Progenitor cell of endocrine pancreas (in vitro differentiated cells): ENCODE data around the gene TACO1. TPM values are rescaled to one million over a fixed set of nuclear protein-coding genes. Genes with fewer than 3 reads are reported as not detected.

Source experiments
- DNase-seq: peaks from one replicate; pipeline ENCODE4 v3.0.0; 2021; ENCODE audit warnings: low spot score; ENCODE audit not compliant: unreplicated experiment
- H3K27ac Mint-ChIP-seq: 2 replicates; pipeline ENCODE4 v1.8.0; 2021; ENCODE audit warnings: mild to moderate bottlenecking, moderate library complexity, mixed read lengths
- H3K27me3 Mint-ChIP-seq: 2 replicates; pipeline ENCODE4 v1.8.0; 2021; ENCODE audit warnings: mixed read lengths
- H3K36me3 Mint-ChIP-seq: 2 replicates; pipeline ENCODE4 v1.8.0; 2022; ENCODE audit warnings: mixed read lengths; ENCODE audit not compliant: insufficient read depth
- H3K4me1 Mint-ChIP-seq: 2 replicates; pipeline ENCODE4 v1.8.0; 2021; ENCODE audit warnings: low read depth, mixed read lengths
- H3K4me3 Mint-ChIP-seq: 2 replicates; pipeline ENCODE4 v1.8.0; 2021; ENCODE audit warnings: low read depth, mild to moderate bottlenecking, moderate library complexity, mixed read lengths
- H3K9me3 Mint-ChIP-seq: 2 replicates; pipeline ENCODE4 v1.8.0; 2021; ENCODE audit warnings: low read depth, mixed read lengths
- CTCF ChIP-seq: fragments of 200-600 bp; sonication (generic); IDR thresholded peaks from one replicate; pipeline ENCODE4 v1.5.0; 2021; ENCODE audit warnings: antibody characterized with exemption, mild to moderate bottlenecking; ENCODE audit not compliant: unreplicated experiment
- total RNA-seq: library from RNA; stranded (reverse); gene quantifications from 2 replicates; pipeline ENCODE4 v1.2.1, GENCODE V29; 2021

TACO1 gene
- total RNA-seq, 1 donor from 2014 or later, result 19.2 TPM

- Mint-ChIP-seq H3K4me1 (no peaks in the 10 kb centered on the region), H3K27me3 (no peaks in the 10 kb centered on the region), H3K36me3 (peaks cover 2% of the 10 kb centered on the region), H3K9me3 (no peaks in the 10 kb centered on the region), H3K27ac (no peak overlapping the region), H3K4me3 (no peak overlapping the region)
- no peak for DNase-seq
- no peak for TF ChIP-seq CTCF
These were observed 28.9 kb upstream of the TACO1 start for GRCh38 chr17:63571632-63572310.

GRCh38 chr17:63573634-63574033 is 27.1 kb upstream of the TACO1 start:
- Mint-ChIP-seq H3K27ac (no peak overlapping the region), H3K4me1 (peaks cover 6% of the 10 kb centered on the region), H3K9me3 (no peaks in the 10 kb centered on the region), H3K4me3 (no peak overlapping the region), H3K27me3 (no peaks in the 10 kb centered on the region), H3K36me3 (peaks cover 2% of the 10 kb centered on the region)
- TF ChIP-seq CTCF, result peak; percentile 54
- DNase-seq, result no peak

- no peaks in the 10 kb centered on the region for H3K9me3 Mint-ChIP-seq
- H3K4me1 Mint-ChIP-seq, result peaks cover 35% of the 10 kb centered on the region
- H3K36me3 Mint-ChIP-seq, result peaks cover 16% of the 10 kb centered on the region
- TF ChIP-seq CTCF, result no peak
- no peak for DNase-seq
- H3K4me3 Mint-ChIP-seq, result no peak overlapping the region
- no peaks in the 10 kb centered on the region for H3K27me3 Mint-ChIP-seq
- peak overlapping the region; percentile 91 for H3K27ac Mint-ChIP-seq
These were observed 22.5 kb upstream of the TACO1 start for GRCh38 chr17:63578027-63578768.

GRCh38 chr17:63578769-63579111 is 22.0 kb upstream of the TACO1 start:
- TF ChIP-seq CTCF, result no peak
- no peak overlapping the region for H3K4me3 Mint-ChIP-seq
- H3K27ac Mint-ChIP-seq, result peak overlapping the region; percentile 91
- peaks cover 36% of the 10 kb centered on the region for H3K4me1 Mint-ChIP-seq
- no peaks in the 10 kb centered on the region for H3K27me3 Mint-ChIP-seq
- H3K9me3 Mint-ChIP-seq, result no peaks in the 10 kb centered on the region
- peaks cover 17% of the 10 kb centered on the region for H3K36me3 Mint-ChIP-seq
- no peak for DNase-seq

GRCh38 chr17:63579633-63580032 is 21.1 kb upstream of the TACO1 start:
- Mint-ChIP-seq H3K4me1 (peaks cover 36% of the 10 kb centered on the region), H3K9me3 (no peaks in the 10 kb centered on the region), H3K27me3 (no peaks in the 10 kb centered on the region), H3K27ac (peak overlapping the region; percentile 91), H3K4me3 (peak overlapping the region; percentile 14), H3K36me3 (peaks cover 20% of the 10 kb centered on the region)
- no peak for TF ChIP-seq CTCF
- DNase-seq, result no peak
